SJSA1 (cell line): Measurements from ENCODE around the gene AGXT2. TPM values are rescaled to one million over a fixed set of nuclear protein-coding genes. Genes with fewer than 3 reads are reported as not detected.
"Not testable (repeated sequence)": the region's sequence is repeated elsewhere in the genome, so short reads cannot be mapped to it uniquely, and the experiment has no call there.

Source experiments
- DNase-seq, 2 experiments: peaks; one replicate each; pipeline ENCODE4 v3.0.0-alpha.2; 2015 to 2020; ENCODE audit warnings: low spot score in 2 of 2, low read depth in 1 of 2
- H3K27ac ChIP-seq: fragments of 250-450 bp; sonication (Bioruptor Pico); 2 replicates; pipeline ENCODE4 v1.5.1; 2020; ENCODE audit warnings: mild to moderate bottlenecking, moderate library complexity
- H3K27me3 ChIP-seq: fragments of 250-450 bp; sonication (Bioruptor Pico); replicated peaks from 2 replicates; pipeline ENCODE4 v1.5.1; 2020; ENCODE audit warnings: mild to moderate bottlenecking, moderate library complexity
- H3K36me3 ChIP-seq: fragments of 250-450 bp; sonication (Bioruptor Pico); 2 replicates; pipeline ENCODE4 v1.5.1; 2020; ENCODE audit warnings: mild to moderate bottlenecking
- H3K4me1 ChIP-seq: fragments of 250-450 bp; sonication (Bioruptor Pico); replicated peaks from 2 replicates; pipeline ENCODE4 v1.6.1; 2021; ENCODE audit warnings: mild to moderate bottlenecking
- H3K4me3 ChIP-seq: fragments of 250-450 bp; sonication (Bioruptor Pico); 2 replicates; pipeline ENCODE4 v1.5.1; 2020; ENCODE audit warnings: mild to moderate bottlenecking
- H3K9me3 ChIP-seq: fragments of 250-450 bp; sonication (Bioruptor Pico); replicated peaks from 2 replicates; pipeline ENCODE4 v1.5.1; 2020; ENCODE audit warnings: mild to moderate bottlenecking
- total RNA-seq: library from RNA; depleted of rRNA; stranded (reverse); fragments of >200 nt; shearing (Covaris generic); gene quantifications from 2 replicates; pipeline ENCODE4 v1.2.3, GENCODE V29; 2014

Gene AGXT2
- total RNA-seq, 1 experiment from 2014 or later: not detected

DNA sequence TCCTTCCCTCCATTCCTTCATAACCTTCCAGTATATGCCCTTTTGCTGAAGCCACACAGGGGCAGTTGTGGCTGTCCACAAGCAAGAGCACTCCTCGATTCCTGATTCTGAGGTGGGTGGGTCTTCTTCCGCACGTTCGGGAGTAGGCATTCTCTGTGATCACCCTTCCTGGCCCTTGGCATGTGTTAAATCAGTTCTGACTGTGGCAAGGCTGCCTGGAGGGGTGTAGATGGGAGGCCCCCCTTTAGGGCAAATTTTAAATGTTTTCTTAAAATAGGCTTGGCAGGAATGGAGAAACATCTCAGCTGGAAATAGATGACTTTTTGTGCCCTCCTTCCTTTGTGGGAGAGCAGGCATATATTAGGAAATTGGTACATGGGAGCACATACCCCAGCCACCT is 3.1 kb downstream of the AGXT2 start:
- Histone ChIP-seq H3K36me3 (no peaks in the 10 kb centered on the region), H3K27ac (no peak overlapping the region), H3K27me3 (peaks cover 12% of the 10 kb centered on the region; the same call in 1 of the 2 replicates), H3K9me3 (no peaks in the 10 kb centered on the region), H3K4me1 (no peaks in the 10 kb centered on the region), H3K4me3 (no peak overlapping the region)
- no peak for DNase-seq

DNA sequence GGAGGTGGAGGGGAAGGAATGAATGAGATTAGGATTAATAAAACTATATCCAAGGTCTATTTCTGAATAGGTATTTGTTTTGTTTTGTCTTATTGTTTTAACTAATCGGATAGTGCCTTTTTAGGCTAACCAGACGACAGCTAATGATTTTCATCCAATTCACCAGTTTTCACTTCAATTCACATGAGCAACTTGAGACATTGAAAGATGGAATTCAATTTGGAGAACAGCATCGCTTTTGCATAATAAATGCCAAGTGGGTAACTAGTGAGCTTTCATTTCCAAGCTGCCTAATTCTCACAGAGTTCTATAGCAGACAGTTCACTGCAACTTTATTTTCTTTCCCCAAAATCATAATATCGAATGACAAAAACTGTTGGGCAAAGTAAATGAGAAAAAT is 5.0 kb downstream of the AGXT2 start:
- Histone ChIP-seq H3K4me3 (no peak overlapping the region), H3K4me1 (no peaks in the 10 kb centered on the region), H3K27ac (no peak overlapping the region), H3K27me3 (peaks cover 19% of the 10 kb centered on the region; the same call in 1 of the 2 replicates), H3K36me3 (no peaks in the 10 kb centered on the region), H3K9me3 (no peaks in the 10 kb centered on the region)
- no peak for DNase-seq

DNA sequence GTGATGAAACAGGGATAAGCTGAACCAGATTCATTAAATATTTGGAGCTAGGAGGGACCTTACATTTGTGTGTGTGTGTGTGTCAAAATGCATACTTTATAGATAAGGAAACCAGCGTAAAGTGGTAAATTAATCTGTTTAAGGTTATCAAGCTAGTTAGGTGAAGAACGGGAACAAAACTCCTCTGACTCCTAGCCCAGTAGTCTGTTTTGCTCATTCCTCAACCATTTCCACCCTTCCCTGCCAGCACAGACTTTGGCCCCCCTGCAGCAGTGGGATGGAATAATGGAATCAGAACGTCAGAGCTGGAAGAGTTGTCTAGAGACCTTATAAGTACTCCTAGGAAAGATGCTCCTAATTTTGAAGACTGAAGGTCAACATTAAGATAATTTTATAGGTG is 6.5 kb downstream of the AGXT2 start:
- H3K36me3 ChIP-seq: no peaks in the 10 kb centered on the region
- no peak overlapping the region for H3K4me3 ChIP-seq
- H3K9me3 ChIP-seq: no peaks in the 10 kb centered on the region
- H3K27ac ChIP-seq: no peak overlapping the region
- H3K27me3 ChIP-seq: peaks cover 19% of the 10 kb centered on the region; the same call in 1 of the 2 replicates
- DNase-seq: no peak
- H3K4me1 ChIP-seq: no peaks in the 10 kb centered on the region

- Histone ChIP-seq H3K4me3 (no peak overlapping the region), H3K27me3 (peaks cover 16% of the 10 kb centered on the region; the same call in 1 of the 2 replicates), H3K27ac (no peak overlapping the region), H3K9me3 (no peaks in the 10 kb centered on the region), H3K36me3 (no peaks in the 10 kb centered on the region), H3K4me1 (no peaks in the 10 kb centered on the region)
- no peak for DNase-seq
Measured at GRCh38 chr5:35038891-35039290, 8.9 kb downstream of the AGXT2 start.

DNA sequence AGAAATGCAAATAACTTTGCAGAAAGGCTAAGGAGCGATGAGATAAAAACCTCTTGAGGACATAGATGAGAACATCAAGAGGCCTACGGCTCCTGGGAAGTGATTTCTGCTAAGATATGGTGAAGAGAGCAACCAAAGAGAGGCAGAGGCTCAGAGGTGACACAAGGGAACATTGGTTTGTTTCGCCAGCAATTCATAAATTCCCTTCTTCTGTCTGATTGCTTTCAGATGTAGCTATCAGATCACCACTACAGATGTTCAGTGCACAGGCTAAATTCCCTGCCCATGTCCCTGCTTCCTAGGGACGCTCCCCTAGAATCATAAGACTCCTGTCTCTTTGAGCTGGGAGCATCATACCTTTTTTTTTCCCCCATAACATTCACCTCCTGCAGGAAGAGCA is 11.2 kb downstream of the AGXT2 start:
- no peaks in the 10 kb centered on the region for H3K36me3 ChIP-seq
- peaks cover 15% of the 10 kb centered on the region; the same call in 1 of the 2 replicates for H3K27me3 ChIP-seq
- H3K9me3 ChIP-seq: no peaks in the 10 kb centered on the region
- H3K4me1 ChIP-seq: no peaks in the 10 kb centered on the region
- no peak overlapping the region for H3K4me3 ChIP-seq
- H3K27ac ChIP-seq: no peak overlapping the region
- DNase-seq: no peak

GRCh38 chr5:35035929-35036328 is 11.8 kb downstream of the AGXT2 start:
- H3K27ac ChIP-seq, DNase-seq, H3K4me3 ChIP-seq, H3K9me3 ChIP-seq, H3K36me3 ChIP-seq, H3K4me1 ChIP-seq: not testable (repeated sequence)
- peaks cover 15% of the 10 kb centered on the region; the same call in 1 of the 2 replicates for H3K27me3 ChIP-seq

- Histone ChIP-seq H3K4me1 (no peaks in the 10 kb centered on the region), H3K27me3 (peaks cover 10% of the 10 kb centered on the region; the same call in 1 of the 2 replicates), H3K9me3 (no peaks in the 10 kb centered on the region), H3K4me3 (no peak overlapping the region), H3K36me3 (no peaks in the 10 kb centered on the region), H3K27ac (no peak overlapping the region)
- no peak for DNase-seq
Measured at GRCh38 chr5:35035271-35035670, 12.5 kb downstream of the AGXT2 start.

GRCh38 chr5:35032356-35032755 is 15.4 kb downstream of the AGXT2 start:
- H3K36me3 ChIP-seq: no peaks in the 10 kb centered on the region
- H3K4me1 ChIP-seq: no peaks in the 10 kb centered on the region
- peaks cover 3% of the 10 kb centered on the region; the same call in 1 of the 2 replicates for H3K27me3 ChIP-seq
- no peak overlapping the region for H3K4me3 ChIP-seq
- no peak for DNase-seq
- no peak overlapping the region for H3K27ac ChIP-seq
- no peaks in the 10 kb centered on the region for H3K9me3 ChIP-seq

DNA sequence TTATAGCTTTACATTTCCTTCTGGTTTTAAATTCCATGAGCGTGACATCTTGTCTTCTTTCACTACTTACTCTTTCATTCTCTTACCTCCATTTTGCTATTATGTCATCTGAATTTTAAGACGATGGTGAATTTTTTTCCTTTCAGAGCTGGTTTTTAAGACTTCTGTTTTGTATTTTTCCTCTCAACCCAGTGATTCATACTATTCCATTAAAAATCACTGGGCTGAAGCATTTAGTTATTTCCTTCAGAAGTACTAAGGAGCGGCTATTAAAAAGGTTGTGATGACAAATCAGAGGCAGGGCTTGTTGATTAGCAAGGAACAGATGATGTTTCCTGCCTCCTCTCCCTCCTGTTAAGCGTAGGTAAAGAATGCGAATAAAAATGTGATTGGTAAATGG is 16.5 kb downstream of the AGXT2 start:
- no peak overlapping the region for H3K27ac ChIP-seq
- H3K27me3 ChIP-seq: peaks cover 3% of the 10 kb centered on the region; the same call in 1 of the 2 replicates
- no peak for DNase-seq
- H3K9me3 ChIP-seq: no peaks in the 10 kb centered on the region
- H3K4me3 ChIP-seq: no peak overlapping the region
- H3K4me1 ChIP-seq: no peaks in the 10 kb centered on the region
- no peaks in the 10 kb centered on the region for H3K36me3 ChIP-seq

GRCh38 chr5:35030426-35031100 is 17.2 kb downstream of the AGXT2 start:
- Histone ChIP-seq H3K36me3 (no peaks in the 10 kb centered on the region), H3K4me3 (no peak overlapping the region), H3K9me3 (no peaks in the 10 kb centered on the region), H3K4me1 (no peaks in the 10 kb centered on the region), H3K27ac (no peak overlapping the region), H3K27me3 (peaks cover 3% of the 10 kb centered on the region; the same call in 1 of the 2 replicates)
- DNase-seq: no peak

- H3K27ac ChIP-seq: no peak overlapping the region
- no peak overlapping the region for H3K4me3 ChIP-seq
- no peaks in the 10 kb centered on the region for H3K4me1 ChIP-seq
- DNase-seq: no peak
- 0 out of 2 replicates have a peak, but pooled peaks cover 3% of the 10 kb centered on the region for H3K27me3 ChIP-seq
- no peaks in the 10 kb centered on the region for H3K9me3 ChIP-seq
- H3K36me3 ChIP-seq: no peaks in the 10 kb centered on the region
Measured at GRCh38 chr5:35029333-35029732, 18.4 kb downstream of the AGXT2 start.

GRCh38 chr5:35026941-35027340 is 20.8 kb downstream of the AGXT2 start:
- Histone ChIP-seq H3K36me3 (no peaks in the 10 kb centered on the region), H3K4me3 (no peak overlapping the region), H3K27ac (no peak overlapping the region), H3K4me1 (no peaks in the 10 kb centered on the region), H3K9me3 (no peaks in the 10 kb centered on the region), H3K27me3 (no peaks in the 10 kb centered on the region)
- DNase-seq: no peak

DNA sequence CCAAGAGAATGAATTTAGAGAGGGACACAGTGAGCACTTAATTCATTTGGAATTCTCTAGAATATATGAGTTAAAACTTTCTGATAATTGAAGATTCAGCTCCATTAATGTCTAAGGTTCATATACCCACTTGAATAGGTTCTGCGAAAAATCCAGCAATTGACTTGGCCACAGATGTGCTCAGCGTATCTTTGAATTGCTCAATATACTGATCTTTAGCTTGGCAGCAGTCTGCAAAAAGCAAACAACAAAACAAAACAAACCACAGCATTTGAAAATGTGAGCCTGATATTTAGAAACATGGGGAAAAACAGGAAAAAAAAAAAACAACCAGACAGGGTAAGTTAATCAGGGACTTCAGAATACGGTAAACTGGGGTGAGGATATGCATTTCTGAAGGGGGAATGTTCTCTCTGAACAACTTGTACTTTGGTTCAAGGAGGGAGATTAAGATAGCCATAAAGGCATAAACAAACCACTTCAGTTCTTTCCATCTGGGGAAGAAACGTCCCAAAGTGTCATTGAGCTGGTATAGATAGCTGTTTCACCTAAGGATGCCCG is 21.4 kb downstream of the AGXT2 start:
- Histone ChIP-seq H3K27ac (no peak overlapping the region), H3K36me3 (no peaks in the 10 kb centered on the region), H3K27me3 (no peaks in the 10 kb centered on the region), H3K4me1 (no peaks in the 10 kb centered on the region), H3K4me3 (no peak overlapping the region), H3K9me3 (no peaks in the 10 kb centered on the region)
- no peak for DNase-seq

DNA sequence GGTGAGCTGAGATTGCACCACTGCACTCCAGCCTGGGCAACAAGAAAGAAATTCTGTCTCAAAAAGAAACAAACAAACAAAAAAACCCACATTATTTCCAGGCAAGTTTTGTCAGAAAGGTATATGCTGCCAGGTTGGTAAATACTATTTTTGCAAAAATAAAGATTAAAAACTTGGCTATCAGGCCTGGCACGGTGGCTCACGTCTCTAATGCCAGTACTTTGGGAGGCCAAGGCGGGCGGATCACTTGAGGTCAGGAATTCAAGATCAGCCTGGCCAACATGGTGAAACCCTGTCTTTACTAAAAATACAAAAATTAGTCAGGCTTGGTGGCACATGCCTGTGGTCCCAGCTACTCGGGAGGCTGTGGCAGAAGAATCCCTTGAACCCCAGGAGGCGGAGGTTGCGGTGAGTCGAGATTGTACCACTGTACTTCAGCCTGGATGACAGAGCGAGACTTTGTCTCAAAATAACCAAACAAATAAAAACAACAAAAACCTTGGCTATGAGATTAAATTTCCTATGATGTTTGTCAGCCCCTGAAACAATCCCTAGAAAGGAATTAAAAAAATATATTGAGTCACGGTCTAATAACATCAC is 22.7 kb downstream of the AGXT2 start:
- H3K36me3 ChIP-seq: no peaks in the 10 kb centered on the region
- H3K4me1 ChIP-seq: no peaks in the 10 kb centered on the region
- no peak overlapping the region for H3K4me3 ChIP-seq
- H3K27ac ChIP-seq: no peak overlapping the region
- DNase-seq: no peak
- no peaks in the 10 kb centered on the region for H3K9me3 ChIP-seq
- no peaks in the 10 kb centered on the region for H3K27me3 ChIP-seq
